Measurements from ENCODE around the gene GTF3C4.

DNA sequence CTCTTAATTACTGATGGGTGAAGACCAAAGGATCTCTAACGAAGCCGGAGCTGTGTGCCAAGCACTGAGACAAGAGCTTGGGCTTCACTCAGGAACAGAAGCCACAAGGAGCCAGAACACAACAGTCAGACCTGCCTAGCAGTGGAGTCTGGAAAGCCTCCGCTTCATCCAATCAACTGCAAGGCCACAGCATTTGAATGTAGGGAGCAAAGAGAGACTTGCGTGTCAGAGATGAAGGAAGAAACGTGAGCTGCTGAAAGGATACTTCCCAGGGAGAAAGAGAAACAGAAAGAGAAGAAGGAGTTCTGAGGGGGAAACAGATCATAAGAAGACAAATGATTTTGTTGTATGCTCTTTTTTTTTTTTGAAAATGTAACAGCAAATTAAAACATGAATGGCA lies 44.0 kb upstream of the GTF3C4 start:
- TF ChIP-seq, protein P1, sequence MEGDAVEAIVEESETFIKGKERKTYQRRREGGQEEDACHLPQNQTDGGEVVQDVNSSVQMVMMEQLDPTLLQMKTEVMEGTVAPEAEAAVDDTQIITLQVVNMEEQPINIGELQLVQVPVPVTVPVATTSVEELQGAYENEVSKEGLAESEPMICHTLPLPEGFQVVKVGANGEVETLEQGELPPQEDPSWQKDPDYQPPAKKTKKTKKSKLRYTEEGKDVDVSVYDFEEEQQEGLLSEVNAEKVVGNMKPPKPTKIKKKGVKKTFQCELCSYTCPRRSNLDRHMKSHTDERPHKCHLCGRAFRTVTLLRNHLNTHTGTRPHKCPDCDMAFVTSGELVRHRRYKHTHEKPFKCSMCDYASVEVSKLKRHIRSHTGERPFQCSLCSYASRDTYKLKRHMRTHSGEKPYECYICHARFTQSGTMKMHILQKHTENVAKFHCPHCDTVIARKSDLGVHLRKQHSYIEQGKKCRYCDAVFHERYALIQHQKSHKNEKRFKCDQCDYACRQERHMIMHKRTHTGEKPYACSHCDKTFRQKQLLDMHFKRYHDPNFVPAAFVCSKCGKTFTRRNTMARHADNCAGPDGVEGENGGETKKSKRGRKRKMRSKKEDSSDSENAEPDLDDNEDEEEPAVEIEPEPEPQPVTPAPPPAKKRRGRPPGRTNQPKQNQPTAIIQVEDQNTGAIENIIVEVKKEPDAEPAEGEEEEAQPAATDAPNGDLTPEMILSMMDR (IDR thresholded peaks at IDR 0.05; ENCODE audit: poor library complexity): no peak
- no peak for TF ChIP-seq EZH2 (IDR thresholded peaks at IDR 0.05; ENCODE audit: borderline replicate concordance)
- no peak for TF ChIP-seq EZH2phosphoT487 (IDR thresholded peaks at IDR 0.05; ENCODE audit: low read depth, severe bottlenecking, unreplicated experiment)

Data from hepatocyte (in vitro differentiated cells).